H1 (cell line): ENCODE data around the gene PPIA. TPM values are rescaled to one million over a fixed set of nuclear protein-coding genes. Genes with fewer than 3 reads are reported as not detected.

Experiments used
- CTCF ChIA-PET: fragments of 300-600 bp; sonication (Branson Sonifier 250); formaldehyde crosslinking; loops from one replicate; lab custom pipeline; 2021; ENCODE audit not compliant: partially characterized antibody; lab: Charles Lee
- POLR2A ChIA-PET: fragments of 300-600 bp; sonication (Branson Sonifier 250); formaldehyde crosslinking; loops from one replicate; lab custom pipeline; 2021; ENCODE audit warnings: inconsistent platforms; ENCODE audit not compliant: partially characterized antibody; lab: Charles Lee
- DNase-seq, 2 experiments: peaks; one replicate each; pipeline versions ENCODE4 v3.0.0 to v3.0.0-alpha.2; 2010 to 2022; ENCODE audit warnings: low spot score in 2 of 2, low read depth in 1 of 2, mixed read lengths in 1 of 2
- FAIRE-seq: peaks from 2 replicates; lab custom pipeline; 2011; peaks lifted over from hg19 to GRCh38; lab: Jason Lieb, UNC
- H2AFZ ChIP-seq: 2 replicates; pipeline ENCODE4 v1.8.1; 2012; ENCODE audit warnings: low read length, inconsistent platforms
- H2AK5ac ChIP-seq: 2 replicates; pipeline ENCODE4 v1.6.1; 2013; ENCODE audit warnings: low read depth, low read length
- H2BK120ac ChIP-seq: replicated peaks from 2 replicates; pipeline ENCODE3; 2013; ENCODE audit warnings: low read depth, low read length, inconsistent platforms
- H2BK12ac ChIP-seq: 2 replicates; pipeline ENCODE4 v1.6.1; 2013; ENCODE audit warnings: low read depth, low read length
- H2BK15ac ChIP-seq: 2 replicates; pipeline ENCODE4 v1.6.1; 2013; ENCODE audit warnings: low read length
- H2BK20ac ChIP-seq: 2 replicates; pipeline ENCODE4 v1.6.1; 2013; ENCODE audit warnings: low read length
- H2BK5ac ChIP-seq: 2 replicates; pipeline ENCODE4 v1.6.1; 2013; ENCODE audit warnings: low read depth, low read length
- H3K14ac ChIP-seq: 2 replicates; pipeline ENCODE4 v1.6.1; 2013; ENCODE audit warnings: inconsistent platforms; ENCODE audit not compliant: insufficient read length
- H3K18ac ChIP-seq: 2 replicates; pipeline ENCODE4 v1.6.1; 2013; ENCODE audit warnings: low read length; ENCODE audit errors: extremely low read depth
- H3K23ac ChIP-seq: 2 replicates; pipeline ENCODE4 v1.6.1; 2013; ENCODE audit warnings: inconsistent platforms; ENCODE audit not compliant: insufficient read length
- H3K23me2 ChIP-seq: 2 replicates; pipeline ENCODE4 v1.6.1; 2013; ENCODE audit warnings: low read depth, low read length
- H3K27ac ChIP-seq: 2 replicates; pipeline ENCODE4 v1.6.1; 2011; ENCODE audit warnings: low read depth, low read length, inconsistent platforms
- H3K27me3 ChIP-seq, 4 experiments: replicated peaks in 1 of 4; 1 replicate in 1 of 4; 2 replicates in 3 of 4; pipeline versions ENCODE4 v1.6.1 to v1.8.1; 2011 to 2013; ENCODE audit warnings: low read length in 3 of 4, mild to moderate bottlenecking in 3 of 4, inconsistent platforms in 2 of 4, mixed read lengths in 2 of 4, moderate library complexity in 1 of 4; ENCODE audit not compliant: control insufficient read depth in 3 of 4, insufficient read depth in 3 of 4; ENCODE audit errors: extremely low read depth in 1 of 4
- H3K36me3 ChIP-seq, 4 experiments: 2 replicates each; pipeline versions ENCODE4 v1.6.1 to v1.8.1; 2011 to 2013; ENCODE audit warnings: mild to moderate bottlenecking in 4 of 4, low read length in 3 of 4, moderate library complexity in 2 of 4, control low read depth in 1 of 4, inconsistent platforms in 1 of 4; ENCODE audit not compliant: insufficient read depth in 4 of 4, control insufficient read depth in 2 of 4
- H3K4ac ChIP-seq: replicated peaks from 2 replicates; pipeline ENCODE3; 2013; ENCODE audit warnings: low read length, low read depth, mixed read lengths, inconsistent platforms; ENCODE audit not compliant: insufficient read length
- H3K4me1 ChIP-seq, 4 experiments: replicated peaks in 1 of 4; 1 replicate in 1 of 4; 2 replicates in 3 of 4; pipeline versions ENCODE4 v1.6.1 to v1.8.1; 2011 to 2013; ENCODE audit warnings: low read length in 3 of 4, inconsistent platforms in 2 of 4, mixed read lengths in 1 of 4; ENCODE audit not compliant: insufficient read depth in 4 of 4, control insufficient read depth in 3 of 4
- H3K4me2 ChIP-seq, 2 experiments: 2 replicates each; pipeline versions ENCODE4 v1.6.1 to v1.8.1; 2011 to 2013; ENCODE audit warnings: low read depth in 2 of 2, low read length in 2 of 2, control low read depth in 1 of 2, inconsistent platforms in 1 of 2, mild to moderate bottlenecking in 1 of 2; ENCODE audit not compliant: insufficient read depth in 1 of 2
- H3K4me3 ChIP-seq, 4 experiments: fragments of 200-600, 300-600 bp in 1 of 4; sonication (generic), shearing (Covaris generic), sonication (Bioruptor Twin) in 1 of 4; 2 replicates each; pipeline versions ENCODE4 v1.5.1 to v1.8.1; 2011 to 2016; ENCODE audit warnings: low read length in 4 of 4, low read depth in 3 of 4, control low read depth in 2 of 4, inconsistent platforms in 2 of 4, mild to moderate bottlenecking in 2 of 4, mixed read lengths in 1 of 4, moderate library complexity in 1 of 4; ENCODE audit not compliant: insufficient read depth in 2 of 4; ENCODE audit errors: extremely low read depth in 1 of 4
- H3K56ac ChIP-seq: replicated peaks from 2 replicates; pipeline ENCODE3; 2013; ENCODE audit warnings: low read depth, mild to moderate bottlenecking, mixed read lengths, low read length, inconsistent platforms; ENCODE audit not compliant: insufficient read length
- H3K79me1 ChIP-seq: 2 replicates; pipeline ENCODE4 v1.6.1; 2013; ENCODE audit warnings: low read depth, low read length, control low read depth
- H3K79me2 ChIP-seq, 2 experiments: 2 replicates each; pipeline versions ENCODE4 v1.6.1 to v1.8.1; 2012 to 2013; ENCODE audit warnings: low read length in 2 of 2, mild to moderate bottlenecking in 2 of 2, inconsistent platforms in 1 of 2; ENCODE audit not compliant: insufficient read depth in 2 of 2, control insufficient read depth in 1 of 2
- H3K9ac ChIP-seq, 4 experiments: replicated peaks in 1 of 4; 1 replicate in 1 of 4; 2 replicates in 3 of 4; pipeline versions ENCODE4 v1.6.1 to v1.8.1; 2011 to 2013; ENCODE audit warnings: low read depth in 3 of 4, low read length in 3 of 4, control low read depth in 2 of 4, mild to moderate bottlenecking in 2 of 4, moderate library complexity in 2 of 4, inconsistent platforms in 1 of 4; ENCODE audit errors: extremely low read depth in 1 of 4
- H3K9me3 ChIP-seq, 2 experiments: 2 replicates each; pipeline versions ENCODE4 v1.6.1 to v1.8.1; 2012 to 2013; ENCODE audit warnings: mild to moderate bottlenecking in 2 of 2, moderate library complexity in 2 of 2, control low read depth in 1 of 2, inconsistent platforms in 1 of 2, low read depth in 1 of 2, low read length in 1 of 2, mixed read lengths in 1 of 2; ENCODE audit not compliant: insufficient read depth in 2 of 2
- H4K20me1 ChIP-seq, 2 experiments: replicated peaks in 1 of 2; 2 replicates each; pipeline versions ENCODE3 to v1.8.1; 2011 to 2013; ENCODE audit warnings: inconsistent platforms in 2 of 2, low read length in 2 of 2, mild to moderate bottlenecking in 1 of 2; ENCODE audit not compliant: insufficient read depth in 2 of 2, control insufficient read depth in 1 of 2
- H4K5ac ChIP-seq: 2 replicates; pipeline ENCODE4 v1.6.1; 2013; ENCODE audit warnings: low read length, low read depth, mixed read lengths, inconsistent platforms; ENCODE audit not compliant: insufficient read length
- H4K8ac ChIP-seq: 2 replicates; pipeline ENCODE4 v1.8.0; 2013; ENCODE audit warnings: mild to moderate bottlenecking, moderate library complexity, low read length, inconsistent platforms; ENCODE audit not compliant: insufficient read depth; ENCODE audit errors: extremely low read depth
- H4K91ac ChIP-seq: replicated peaks from 2 replicates; pipeline ENCODE3; 2013; ENCODE audit warnings: low read length, mixed read lengths, inconsistent platforms; ENCODE audit not compliant: insufficient read length
- CHD1 ChIP-seq: IDR thresholded peaks from 2 replicates; pipeline ENCODE4 v1.6.1; 2012; ENCODE audit warnings: low read depth, low read length, improper control_type of control experiment
- CREB1 ChIP-seq: IDR thresholded peaks from 2 replicates; pipeline ENCODE4 v1.6.1; 2012; ENCODE audit warnings: inconsistent platforms
- POLR2AphosphoS5 ChIP-seq: IDR thresholded peaks from 2 replicates; pipeline ENCODE4 v1.6.1; 2011; ENCODE audit warnings: low read depth, low read length
- POU5F1 ChIP-seq: IDR thresholded peaks from 2 replicates; pipeline ENCODE4 v1.6.1; 2011; ENCODE audit warnings: low read depth, mild to moderate bottlenecking, low read length, moderate library complexity
- TEAD4 ChIP-seq: IDR thresholded peaks from 2 replicates; pipeline ENCODE4 v1.6.1; 2012; ENCODE audit warnings: low read depth, low read length, inconsistent platforms, mixed read lengths
- WGBS, 2 experiments: shearing (Covaris generic) in 1 of 2; methylation state at CpG; one replicate each; pipeline versions ENCODE4 v1.1.6 to v1.1.7; 2013 to 2015; ENCODE audit warnings: low lambda C conversion rate in 2 of 2, mixed read lengths in 2 of 2, inconsistent platforms in 1 of 2, low coverage in 1 of 2, missing lambda C conversion rate in 1 of 2; ENCODE audit not compliant: insufficient replicate concordance in 2 of 2, insufficient coverage in 1 of 2, insufficient read length in 1 of 2; ENCODE audit errors: extremely low coverage in 1 of 2, missing lambda C conversion rate in 1 of 2; 5-methylcytosine and 5-hydroxymethylcytosine counted together
- polyA plus RNA-seq, 7 experiments: library from polyadenylated mRNA; depleted of rRNA in 3 of 7; stranded (reverse) in 5 of 7; unstranded in 2 of 7; fragments of >200 nt in 5 of 7; fragments of 200-250 nt in 2 of 7; gene quantifications; 1 replicate in 5 of 7; 2 replicates in 1 of 7; 4 replicates in 1 of 7; pipeline versions ENCODE4 v1.2.1 to v1.2.3, GENCODE V29; 2011 to 2013; ENCODE audit warnings: missing spikeins in 2 of 7, mixed read lengths in 2 of 7
- total RNA-seq: library from RNA; stranded (reverse); fragmentation: NEBNext Ultra II Directional; extraction: Animal tissue kit (Norgen Biotek cat#: 25700); gene quantifications from 2 replicates; pipeline ENCODE4 v1.2.1, GENCODE V29; 2021

PPIA gene
- total and polyA plus RNA-seq, 2 of the 8 experiments (the other 6 are each of a cell fraction or from before 2014, with no cell fraction given): 2,865 to 5,394 TPM

DNA sequence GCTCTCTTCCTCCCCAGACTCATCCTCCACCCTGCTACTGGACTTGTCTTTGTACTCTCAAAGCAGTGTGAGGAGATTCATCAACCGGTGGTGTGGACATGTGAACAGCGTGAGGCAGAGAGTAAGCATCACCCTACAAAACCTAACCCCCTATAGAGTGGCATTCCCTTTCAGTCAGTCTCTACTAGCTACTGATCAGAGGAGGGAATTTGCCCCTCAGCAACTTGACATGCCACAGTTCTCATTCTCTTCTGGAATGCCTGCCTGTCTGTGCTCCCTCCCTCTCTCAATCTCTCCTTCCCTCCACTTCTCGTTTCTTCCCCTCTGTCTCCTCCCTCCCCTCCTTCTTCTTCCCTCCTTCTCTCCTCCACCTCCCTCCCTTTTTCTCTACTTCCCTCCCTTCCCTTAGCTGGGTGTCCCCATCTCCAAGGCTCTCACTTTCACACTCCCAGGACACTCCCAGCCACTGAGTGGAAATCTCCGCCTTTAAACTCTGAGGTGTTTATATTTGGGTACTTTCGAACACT, 26.8 kb downstream of the PPIA start:
- no peaks in the 10 kb centered on the region for H4K20me1 ChIP-seq
- no peaks in the 10 kb centered on the region; the same call in 1 of the 2 replicates for H3K79me1 ChIP-seq
- no peaks in the 10 kb centered on the region for H3K4me1 ChIP-seq
- H2BK5ac ChIP-seq: 0 out of 2 replicates have a peak overlapping the region, but pooled peaks have one; percentile 30
- H2BK120ac ChIP-seq: no peak overlapping the region
- H3K4me3 ChIP-seq: no peak overlapping the region
- no peaks in the 10 kb centered on the region for H3K23me2 ChIP-seq
- no peak overlapping the region for H3K14ac ChIP-seq
- H2AK5ac ChIP-seq: no peak overlapping the region
- H3K4me2 ChIP-seq: no peak overlapping the region
- H2BK20ac ChIP-seq: no peak overlapping the region
- no peak for DNase-seq
- H2BK15ac ChIP-seq: no peak overlapping the region
- H4K8ac ChIP-seq: no peak overlapping the region
- TF ChIP-seq CHD1 (no peak), TEAD4 (0 out of 2 replicates have a peak, but pooled peaks have one; percentile 29), CREB1 (no peak), POU5F1 (no peak), POLR2AphosphoS5 (peak; percentile 49; the same call in 1 of the 2 replicates)
- TF ChIP-seq, all 59 proteins: peak for 2
- Histone ChIP-seq H3K27me3 (no peaks in the 10 kb centered on the region), H4K5ac (no peak overlapping the region), H3K23ac (no peak overlapping the region), H3K79me2 (no peaks in the 10 kb centered on the region), H2BK12ac (no peak overlapping the region), H3K36me3 (peaks cover 0 to 21% (median 3%) of the 10 kb centered on the region in 4 experiments; a peak in 5 of 8 replicates), H3K18ac (no peak overlapping the region), H2AFZ (no peak overlapping the region), H3K56ac (no peak overlapping the region), H3K27ac (no peak overlapping the region), H4K91ac (no peak overlapping the region), H3K9ac (no peak overlapping the region), H3K9me3 (no peaks in the 10 kb centered on the region), H3K4ac (no peak overlapping the region)
- ChIA-PET POLR2A (interaction anchor here (0.7 to 4.9 kb wide), 9 partner anchors 11 to 162 kb away, joined by 3 to 28 read pairs (median 6); partner anchors contain the start of gene H2AZ2), CTCF (interaction anchor here (1.3 to 1.5 kb wide), 2 partner anchors 9 to 34 kb away, joined by 3 to 4 read pairs; no protein-coding TSS in a partner anchor)
- no peak for FAIRE-seq
- 89% methylated on average over 5 of the region's 5 CpGs; no CpG with 5 or more reads in 1 of the 2 experiments for WGBS, 2 experiments
